HG02970 (cell line): Measurements from ENCODE around the gene RANBP9.

Source experiments
- ATAC-seq: cut with Tn5 transposase; IDR thresholded peaks from one replicate; pipeline ENCODE4 v1.9.1; 2021; ENCODE audit warnings: mild to moderate bottlenecking, moderate library complexity, moderate number of reproducible peaks; ENCODE audit not compliant: unreplicated experiment, low FRiP score

The RANBP9 gene

DNA sequence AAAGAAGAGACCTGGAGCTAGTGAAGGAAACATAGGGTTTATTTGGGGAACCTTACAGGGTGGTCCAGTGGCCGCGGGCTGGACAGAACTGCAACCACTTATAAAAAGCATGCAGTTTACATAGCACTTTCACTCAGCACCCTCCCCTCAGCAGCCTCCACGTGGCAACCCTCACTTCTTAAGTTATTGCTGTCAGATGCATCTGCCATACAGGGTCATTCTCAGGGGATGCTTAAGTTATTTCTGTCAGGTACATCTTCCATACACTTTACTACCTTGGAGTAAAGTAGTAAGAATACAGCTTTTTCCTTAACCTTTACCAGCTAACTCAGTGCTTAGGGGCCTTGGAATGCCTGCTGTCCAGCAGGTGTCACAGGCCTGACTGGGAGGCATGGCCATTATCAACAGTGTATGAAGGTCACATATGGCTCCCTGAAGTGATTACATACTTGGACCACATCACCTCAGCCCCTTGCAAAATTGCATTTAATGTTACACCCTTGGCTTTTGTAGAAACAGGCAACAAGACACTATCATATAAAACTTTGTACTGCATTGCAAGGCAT is 98.5 kb downstream of the RANBP9 start:
- no peak for ATAC-seq

DNA sequence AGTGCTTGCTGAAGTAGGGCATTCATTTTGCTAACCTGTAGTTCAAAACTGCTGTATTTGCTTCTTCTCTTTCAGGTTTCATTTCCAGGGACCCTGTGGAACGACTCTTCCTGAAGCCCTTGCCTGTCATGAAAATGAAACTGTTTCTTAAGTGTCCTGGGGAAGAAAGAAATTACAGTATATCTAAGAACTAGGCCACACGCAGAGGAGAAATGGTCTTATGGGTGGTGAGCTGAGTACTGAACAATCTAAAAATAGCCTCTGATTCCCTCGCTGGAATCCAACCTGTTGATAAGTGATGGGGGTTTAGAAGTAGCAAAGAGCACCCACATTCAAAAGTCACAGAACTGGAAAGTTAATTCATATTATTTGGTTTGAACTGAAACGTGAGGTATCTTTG is 99.9 kb downstream of the RANBP9 start:
- no peak for ATAC-seq

DNA sequence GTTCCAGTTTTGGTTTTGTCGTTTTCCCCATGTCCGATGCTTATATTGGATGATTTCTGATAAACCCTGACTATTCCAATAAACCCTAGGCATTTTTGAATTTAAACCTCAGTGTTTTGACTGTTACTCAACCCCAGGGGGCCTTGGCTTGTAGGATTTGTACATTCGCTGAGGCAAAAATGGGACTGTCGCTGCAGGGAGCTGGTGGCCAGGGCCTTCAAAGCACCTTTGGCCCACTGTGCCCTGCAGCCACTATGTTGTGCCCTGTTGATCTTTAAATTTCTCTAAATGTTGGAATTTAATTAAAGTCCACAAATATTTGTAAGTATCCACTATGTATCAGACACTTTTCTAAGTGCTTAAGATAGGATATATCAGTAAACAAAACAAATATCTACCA is 106.0 kb downstream of the RANBP9 start:
- ATAC-seq: no peak

DNA sequence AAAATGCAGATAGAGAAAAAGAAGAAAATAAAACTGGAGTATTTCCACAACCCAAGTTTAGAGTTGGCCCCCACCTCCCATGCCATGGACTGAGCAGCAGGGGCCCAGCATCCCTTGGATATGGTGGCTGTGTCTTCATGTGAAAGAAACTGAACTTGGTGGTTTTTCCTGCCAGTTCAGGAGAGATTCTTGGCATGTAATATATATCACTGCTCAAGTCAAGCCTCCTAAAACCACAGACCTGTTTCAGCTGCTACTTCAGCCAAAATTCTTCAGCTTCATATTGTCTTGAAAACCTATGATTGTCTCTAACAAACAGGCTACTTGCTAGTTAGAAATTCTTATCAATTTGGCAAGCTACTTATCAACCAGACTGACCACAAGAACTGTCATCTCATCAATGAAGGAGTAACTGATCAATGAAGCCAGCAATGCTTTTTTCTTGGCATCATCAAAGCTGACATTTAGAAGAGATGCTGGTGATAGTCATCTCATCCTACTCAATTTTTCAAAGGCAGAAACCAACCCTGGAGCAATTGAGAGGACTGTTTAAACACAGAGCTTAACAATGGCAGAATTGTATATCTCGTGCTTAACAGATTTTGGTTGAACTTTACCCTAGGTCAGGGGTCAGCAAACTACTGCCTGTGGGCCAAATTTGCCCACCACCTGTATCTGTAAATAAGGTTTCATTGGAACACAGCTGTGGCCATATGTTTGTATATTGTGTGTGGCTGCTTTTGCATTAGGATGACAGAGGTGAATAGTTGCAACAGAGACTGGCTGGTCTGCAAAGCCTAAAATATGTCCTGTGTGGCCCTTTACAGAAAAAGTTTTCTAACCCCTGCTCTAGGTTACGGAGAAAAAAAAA is 106.9 kb downstream of the RANBP9 start:
- no peak for ATAC-seq

DNA sequence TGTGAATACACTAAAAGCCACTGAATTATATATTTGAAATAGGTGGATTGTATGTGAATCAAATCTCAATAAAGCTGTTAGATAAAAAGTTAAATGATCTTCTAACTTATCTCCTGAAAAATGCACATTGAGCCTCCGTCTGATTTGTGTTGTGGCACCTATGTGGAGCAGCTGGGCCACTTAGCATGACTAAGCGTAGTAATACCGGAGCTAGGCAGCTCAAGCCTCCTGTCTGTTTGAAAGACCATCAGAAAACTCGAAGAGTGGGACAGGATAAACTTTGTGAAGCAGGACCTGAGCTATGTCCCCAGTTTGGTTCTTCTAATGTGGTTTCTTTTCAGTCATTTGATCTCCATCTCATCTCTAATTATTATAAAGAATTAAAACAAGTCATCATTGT is 107.5 kb downstream of the RANBP9 start:
- ATAC-seq: no peak

DNA sequence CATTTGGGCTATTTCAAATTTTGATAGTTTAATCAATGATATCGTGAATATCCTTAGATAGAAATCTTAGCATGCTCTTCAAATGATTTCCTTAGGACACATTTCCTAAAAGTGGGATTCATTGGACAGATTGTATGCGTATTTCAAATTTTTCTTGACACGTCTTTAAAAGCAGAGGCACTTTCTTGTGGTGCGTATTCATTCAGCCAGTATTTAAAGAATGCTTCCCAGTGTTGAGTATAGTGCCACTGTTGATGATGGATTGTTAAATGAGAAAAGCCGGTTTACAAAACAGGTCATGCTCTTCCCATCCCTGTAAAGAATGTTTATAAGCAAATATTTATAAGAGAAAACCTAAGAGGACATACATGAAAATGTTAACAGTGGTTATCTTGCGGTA is 111.6 kb downstream of the RANBP9 start:
- ATAC-seq: no peak

DNA sequence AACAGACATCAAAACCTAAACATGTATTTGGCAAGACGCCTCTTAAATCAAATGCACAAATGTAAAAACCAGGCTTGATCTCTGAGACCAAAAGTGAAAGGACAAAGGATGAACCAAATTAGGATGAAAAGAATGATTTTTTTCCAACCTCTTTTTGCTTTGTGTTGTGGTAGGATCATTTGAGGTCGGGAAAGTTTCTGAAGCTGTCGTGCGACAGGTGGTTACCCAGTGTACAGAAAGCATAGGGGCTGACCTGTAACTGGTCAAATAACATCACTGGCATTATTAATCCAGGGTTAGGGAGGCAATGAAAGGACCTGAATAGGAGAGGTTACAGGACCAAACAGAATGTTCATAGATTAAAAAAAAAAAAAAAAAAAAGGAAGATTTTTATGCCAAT is 114.6 kb downstream of the RANBP9 start:
- ATAC-seq: no peak

DNA sequence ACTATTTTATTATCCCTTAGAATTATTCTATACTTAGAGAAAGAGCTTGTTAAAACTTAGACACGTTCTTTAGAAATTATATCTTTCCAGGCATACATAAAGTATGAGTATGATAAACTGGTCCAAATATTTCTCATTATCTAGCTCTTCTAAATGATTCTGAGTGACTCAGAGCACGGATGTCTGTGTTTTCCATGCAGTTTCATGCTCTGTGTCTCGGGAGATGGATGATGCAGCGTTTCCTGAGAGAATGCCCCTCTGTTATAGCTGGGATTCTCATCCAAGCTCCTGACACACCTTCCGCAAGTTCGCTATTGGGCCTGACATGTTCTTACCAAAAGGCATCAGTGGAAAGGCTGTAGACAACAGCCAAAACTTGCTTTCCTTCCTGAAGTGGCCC is 117.9 kb downstream of the RANBP9 start:
- no peak for ATAC-seq

DNA sequence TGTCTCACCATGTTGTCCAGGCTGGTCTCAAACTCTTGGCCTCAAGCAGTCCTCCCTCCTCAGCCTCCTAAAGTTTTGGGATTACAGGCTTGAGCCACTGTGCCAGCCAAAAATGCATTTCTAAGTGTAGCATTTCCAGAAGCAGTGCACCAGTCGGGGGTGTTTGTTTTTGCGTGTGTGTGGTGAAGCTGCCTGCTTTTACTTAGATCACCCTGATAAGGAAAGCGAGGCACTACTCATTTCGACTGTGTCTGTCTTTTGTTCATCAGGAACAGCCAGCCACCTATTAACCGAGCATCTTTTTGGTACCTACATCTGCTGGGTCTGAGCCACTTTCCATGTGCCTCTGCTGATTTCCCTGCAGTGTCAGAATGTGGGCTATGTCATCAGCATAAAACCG is 118.5 kb downstream of the RANBP9 start:
- no peak for ATAC-seq

DNA sequence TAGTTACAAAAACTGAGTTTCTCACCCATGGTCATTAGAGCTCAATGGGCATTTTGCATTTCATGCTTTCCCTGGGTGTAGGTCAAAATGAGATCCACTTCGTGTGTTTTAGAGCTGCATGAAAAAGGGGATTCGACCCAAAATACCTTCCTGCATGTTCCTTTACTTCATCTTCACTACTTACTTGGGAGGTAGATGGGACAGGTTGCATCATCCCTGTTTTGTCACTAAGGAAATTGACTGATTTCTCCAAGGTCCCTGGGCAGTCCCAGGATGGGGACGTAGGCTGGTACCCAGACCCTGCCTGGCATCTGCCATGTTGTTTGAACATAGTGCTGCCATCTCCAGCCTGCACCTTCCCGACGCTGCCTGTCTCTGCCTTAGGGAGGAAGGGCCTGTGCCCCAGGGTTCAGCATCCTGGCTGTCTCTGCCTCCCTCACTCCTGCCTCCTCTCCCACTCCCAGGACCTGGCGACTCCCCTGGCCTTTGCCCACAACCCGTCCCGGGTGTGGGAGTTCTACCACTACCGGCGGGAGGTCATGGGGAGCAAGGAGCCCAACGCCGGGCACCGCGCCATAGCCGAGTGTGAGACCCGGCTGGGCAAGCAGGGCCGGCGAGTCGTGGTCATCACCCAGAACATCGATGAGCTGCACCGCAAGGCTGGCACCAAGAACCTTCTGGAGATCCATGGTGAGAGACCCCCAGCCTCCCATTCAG is 120.3 kb downstream of the RANBP9 start:
- no peak for ATAC-seq

DNA sequence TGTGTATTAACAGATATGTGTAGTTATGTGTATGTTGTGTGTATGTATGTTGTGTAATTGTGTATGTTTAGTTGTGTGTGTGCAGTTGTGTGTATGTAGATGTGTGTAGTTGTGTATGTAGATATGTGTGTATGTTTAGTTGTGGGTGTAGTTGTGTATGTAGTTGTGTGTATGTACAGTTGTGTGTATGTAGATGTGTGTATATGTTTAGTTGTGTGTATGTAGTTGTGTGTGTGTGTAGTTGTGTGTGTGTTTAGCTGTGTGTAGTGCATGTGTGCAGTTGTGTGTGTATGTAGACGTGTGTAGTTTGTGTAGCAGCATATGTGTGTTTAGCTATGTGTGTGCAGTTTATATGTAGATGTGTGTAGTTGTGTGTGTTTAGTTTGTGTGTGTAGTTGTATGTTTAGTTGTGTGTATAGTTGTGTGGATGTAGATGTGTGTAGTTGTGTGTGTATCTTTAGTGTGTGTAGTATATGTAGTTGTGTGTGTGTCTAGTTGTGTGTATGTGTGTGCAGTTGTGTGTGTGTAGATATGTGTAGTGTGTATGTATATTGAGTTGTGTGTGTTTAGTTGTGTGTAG is 121.0 kb downstream of the RANBP9 start:
- ATAC-seq: no peak

DNA sequence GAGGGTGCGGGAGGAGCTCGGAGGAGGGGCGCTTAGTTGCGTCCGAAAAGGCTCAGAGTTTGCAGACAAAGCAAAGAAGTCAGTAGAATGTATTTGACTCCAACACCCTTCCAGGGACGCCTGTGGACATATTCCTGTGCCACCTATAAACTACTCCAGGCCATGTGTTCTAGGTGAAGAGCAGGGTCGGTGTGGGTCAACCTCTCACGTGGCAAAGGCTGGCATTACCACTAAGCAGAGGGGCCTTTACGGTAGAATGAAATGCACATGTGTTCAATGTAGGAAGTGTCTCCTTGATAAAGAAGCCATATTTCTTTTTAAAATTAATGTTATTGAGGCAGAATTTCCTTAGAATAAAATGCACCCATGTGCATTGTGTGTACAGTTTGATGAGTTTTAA is 121.8 kb downstream of the RANBP9 start:
- no peak for ATAC-seq

DNA sequence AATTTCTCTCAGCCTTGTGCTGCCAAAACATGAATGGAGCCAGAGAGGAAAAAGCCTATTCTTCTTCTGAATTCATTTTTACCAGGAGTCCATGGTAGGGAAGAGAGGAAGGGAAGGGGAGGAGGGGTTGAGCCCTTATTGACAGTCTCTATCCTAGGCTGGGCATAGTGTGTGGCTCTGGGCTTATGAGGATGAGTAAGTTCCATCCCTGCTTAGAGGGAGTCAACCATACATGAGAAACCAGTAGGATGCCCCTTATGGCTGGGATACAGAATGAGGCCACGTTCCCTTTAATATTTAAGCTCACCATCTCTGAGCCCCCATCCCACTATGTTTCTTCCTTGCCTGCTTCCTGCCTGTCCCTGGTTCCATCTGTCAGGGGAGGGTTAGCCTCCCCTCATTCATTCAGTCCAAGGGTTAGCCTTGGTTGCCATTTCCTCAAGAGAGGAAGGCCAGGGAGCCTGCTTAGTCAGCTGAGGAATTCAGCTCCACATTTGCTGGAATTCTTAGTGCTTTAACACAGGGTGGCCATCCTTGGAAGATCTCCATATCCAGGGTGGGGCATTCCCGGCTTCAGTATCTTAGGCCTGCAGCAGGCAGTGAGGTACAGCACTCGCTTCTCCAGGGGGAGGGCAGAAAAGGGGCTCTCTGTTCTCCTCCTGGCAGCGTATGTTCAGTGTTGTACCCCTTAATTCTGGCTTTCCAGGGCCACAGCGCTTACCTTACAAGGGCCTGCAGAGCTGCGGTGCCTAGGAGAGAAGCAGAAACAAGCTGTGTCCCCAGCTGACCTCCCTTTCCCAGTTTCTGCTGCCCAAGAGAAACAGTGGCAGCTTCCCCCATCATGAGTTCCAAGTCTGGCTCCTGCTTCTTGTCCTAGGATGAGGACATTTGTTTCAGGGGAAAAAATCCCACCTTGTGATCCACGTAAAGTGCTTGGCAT is 124.8 kb downstream of the RANBP9 start:
- ATAC-seq: no peak

DNA sequence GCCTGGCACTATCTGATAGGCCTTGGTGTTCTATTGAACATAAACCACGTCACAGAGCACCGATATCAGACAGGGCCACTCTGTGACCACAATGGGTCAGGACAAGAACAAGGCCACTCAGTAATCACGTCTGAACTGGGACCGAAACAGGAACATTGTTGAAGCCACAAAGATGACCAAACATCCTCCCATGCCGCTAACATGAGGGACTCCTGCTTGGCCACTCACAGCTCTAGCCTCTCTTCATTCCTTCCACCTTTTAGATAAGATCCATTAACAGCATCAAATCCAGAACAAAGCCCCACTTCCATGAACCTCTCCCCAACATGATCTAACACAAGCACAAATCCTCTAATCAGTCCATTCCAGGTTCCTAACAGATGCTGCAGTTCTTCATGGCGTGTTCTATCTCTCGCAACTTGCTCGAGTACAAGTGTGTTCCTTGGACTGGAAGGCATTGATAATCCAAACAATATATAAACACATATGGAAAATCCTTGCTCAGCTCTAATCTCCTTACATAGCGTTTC is 129.9 kb downstream of the RANBP9 start:
- no peak for ATAC-seq

DNA sequence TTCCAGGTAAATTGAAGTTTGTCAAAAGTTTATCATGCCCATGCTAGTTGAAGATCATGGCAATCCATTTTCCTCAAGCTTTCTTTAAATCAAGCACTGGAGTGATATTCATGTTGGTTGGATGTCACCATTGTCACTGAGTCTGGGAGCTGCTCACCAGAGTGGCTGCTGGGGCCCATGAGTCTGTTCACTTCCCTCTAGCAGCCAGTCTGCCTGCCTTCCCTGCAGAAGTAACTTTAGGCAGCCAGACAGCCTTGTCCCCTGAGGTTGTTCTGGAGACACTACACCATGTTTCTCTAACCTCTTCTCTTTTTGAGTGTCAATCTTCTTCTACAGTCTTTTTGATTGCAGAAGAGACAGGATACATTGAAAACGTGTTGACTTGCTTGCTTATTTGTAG is 131.7 kb downstream of the RANBP9 start:
- no peak for ATAC-seq

DNA sequence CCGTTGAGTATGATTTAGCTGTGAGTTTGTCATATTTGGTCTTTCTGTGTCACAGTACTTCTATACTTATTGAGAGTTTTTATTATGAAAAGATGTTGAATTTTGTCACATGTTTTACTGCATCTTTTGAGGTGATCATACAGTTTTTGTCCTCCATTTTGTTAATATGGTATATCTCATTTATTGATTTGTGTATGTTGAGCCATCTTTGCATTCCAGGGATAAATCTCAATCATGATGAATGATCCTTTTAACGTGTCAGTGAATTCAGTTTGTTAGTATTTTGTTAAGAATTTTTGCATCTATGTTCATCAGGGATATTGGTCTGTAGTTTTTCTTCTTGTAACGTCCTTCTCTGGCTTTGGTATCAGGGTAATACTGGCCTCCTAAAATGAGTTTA is 133.7 kb downstream of the RANBP9 start:
- ATAC-seq: no peak

DNA sequence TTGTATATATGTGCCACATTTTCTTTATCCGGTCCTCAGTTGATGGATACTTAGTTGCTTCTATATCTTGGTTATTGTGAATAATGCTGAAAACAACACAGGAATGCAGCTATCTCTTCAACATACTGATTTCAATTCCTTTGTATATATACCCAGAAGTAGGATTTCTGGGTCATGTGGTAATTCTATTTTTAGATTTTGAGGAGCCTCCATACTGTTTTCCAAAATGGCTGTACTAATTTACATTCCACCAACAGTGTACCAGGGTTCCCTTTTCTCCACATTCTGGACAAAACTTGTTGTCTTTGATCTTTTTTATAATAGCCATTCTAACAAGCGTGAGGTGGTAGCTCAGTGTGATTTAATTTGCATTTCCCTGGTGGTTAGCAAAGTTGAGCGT is 135.6 kb downstream of the RANBP9 start:
- ATAC-seq: no peak

DNA sequence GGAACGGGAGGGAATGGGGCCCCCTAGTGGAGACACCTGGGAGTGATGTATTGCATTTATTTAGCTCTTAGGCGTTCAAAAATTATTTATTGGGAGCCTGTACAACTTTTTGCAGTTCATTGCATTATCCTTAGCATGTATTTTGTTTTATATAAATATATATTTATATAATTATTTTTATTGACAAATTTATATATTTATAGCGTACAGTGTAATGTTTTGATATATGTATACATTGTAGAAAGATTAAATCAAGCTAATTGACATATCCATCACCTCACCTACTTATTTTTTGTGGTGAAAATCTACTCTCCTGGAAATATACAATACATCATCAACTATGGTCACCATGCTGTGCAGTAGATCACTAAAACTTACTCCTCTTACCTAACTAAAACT is 136.3 kb downstream of the RANBP9 start:
- ATAC-seq: no peak

DNA sequence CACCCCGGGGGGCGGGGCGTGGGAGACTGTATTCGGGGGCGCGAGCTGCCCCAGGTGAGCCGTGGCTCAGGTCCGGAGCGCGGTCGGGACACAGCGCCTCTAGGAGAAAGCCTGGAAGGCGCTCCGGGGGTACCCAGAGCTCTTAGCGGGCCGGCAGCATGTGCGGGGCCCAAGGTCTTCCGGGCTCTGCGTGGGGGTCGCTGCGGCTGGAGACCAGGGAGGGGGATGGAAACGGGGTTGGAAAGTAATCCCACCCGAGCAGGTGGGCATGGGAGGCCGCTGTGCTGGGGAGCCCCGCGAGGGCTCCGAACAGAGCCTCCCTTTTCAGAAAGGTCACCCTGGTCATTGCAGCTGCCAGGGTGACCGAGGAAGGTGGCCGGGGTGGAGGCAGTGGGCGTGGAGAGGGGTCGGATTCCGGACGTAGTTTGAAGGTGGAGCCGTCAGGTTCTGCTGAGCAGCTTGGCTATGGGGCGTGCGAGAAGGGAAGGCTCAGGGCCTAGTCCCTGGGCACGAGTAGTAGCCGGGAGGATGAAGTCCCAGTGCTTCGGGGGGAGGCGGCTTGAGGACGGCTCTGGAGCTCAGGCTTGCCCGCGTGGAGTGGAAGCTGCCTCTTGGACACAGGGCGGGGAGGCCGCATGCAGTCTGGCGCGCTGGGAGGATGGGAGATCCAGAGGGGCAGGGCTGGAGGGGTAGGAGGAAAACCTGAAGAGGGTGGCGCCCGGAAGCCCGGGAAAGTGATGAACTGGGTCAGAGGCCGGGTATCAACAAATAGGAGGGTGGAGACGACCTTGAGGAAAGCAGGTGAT is 136.9 kb downstream of the RANBP9 start, which contains the start of gene SIRT5:
Gene SIRT5, plus strand, starts transcription at position 31 of the 806 bp plus-strand sequence. CDS start 9,510 bp downstream, outside the sequence.
- ATAC-seq: peak; percentile 47
